ENCODE measurements around the gene POLD4. TPM values are rescaled to one million over a fixed set of nuclear protein-coding genes. Genes with fewer than 3 reads are reported as not detected.

Gene POLD4
- total and polyA plus RNA-seq, 4 donors = 18.8 to 246 (median 86.0) TPM

DNA sequence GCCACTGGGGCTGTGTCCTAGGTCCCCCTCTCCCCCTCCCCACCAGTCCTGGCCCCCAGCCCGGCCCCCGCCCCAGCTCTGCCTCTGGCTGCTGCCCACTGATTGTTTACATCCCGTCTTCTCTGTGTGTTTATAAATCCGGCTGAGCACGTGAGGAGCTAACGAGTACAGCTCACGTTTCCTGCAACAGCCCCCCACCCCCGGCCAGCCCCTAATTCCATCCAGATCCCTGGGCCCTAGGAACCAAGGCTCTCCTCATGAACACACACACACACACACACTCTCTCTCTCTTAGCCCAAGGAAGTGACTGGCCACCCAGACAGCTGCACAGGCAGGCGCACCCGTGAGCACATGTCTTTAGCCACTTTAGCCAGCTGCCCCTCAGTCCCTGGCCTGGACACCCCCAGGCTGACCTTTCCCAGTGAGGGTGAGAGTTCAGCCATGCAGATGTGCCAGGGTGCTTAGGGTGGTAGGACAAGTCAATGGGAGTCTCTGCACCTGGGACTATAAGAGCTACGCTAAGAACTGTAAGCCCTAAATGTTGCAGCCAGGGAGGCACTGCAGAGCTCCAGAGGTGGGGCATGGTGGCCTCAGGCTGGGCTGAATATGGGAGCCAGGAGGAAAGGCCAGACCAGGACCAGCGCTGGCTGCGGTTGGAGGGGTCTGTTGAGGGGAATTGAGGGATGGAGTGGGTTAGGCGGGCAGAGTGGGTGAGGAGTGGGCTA is 17.2 kb upstream of the POLD4 start:
- Histone ChIP-seq H3K9ac (ENCODE audit: low read depth in 1 of 2, low read length in 2 of 2) (no peak overlapping the region), H3K9me3 (ENCODE audit: control insufficient read depth in 4 of 4, low read length in 3 of 4) (no peaks in the 10 kb centered on the region), H3K36me3 (ENCODE audit: control insufficient read depth in 4 of 4, insufficient read depth in 3 of 4, low read depth in 1 of 4, low read length in 3 of 4) (no peaks in the 10 kb centered on the region), H3K27ac (ENCODE audit: low read depth in 1 of 2, low read length in 2 of 2) (no peak overlapping the region), H3K4me3 (ENCODE audit: low read depth in 1 of 3, low read length in 3 of 3) (no peak overlapping the region), H3K4me1 (ENCODE audit: control insufficient read depth in 4 of 4, insufficient read depth in 4 of 4, low read length in 3 of 4) (peaks cover 8 to 24% (median 10%) of the 10 kb centered on the region in 4 donors), H3K27me3 (ENCODE audit: control insufficient read depth in 4 of 4, insufficient read depth in 4 of 4, low read length in 3 of 4) (no peaks in the 10 kb centered on the region)
- TF ChIP-seq HNF4A (conservative IDR thresholded peaks at IDR 0.05) (no peak), FOXA1 (IDR thresholded peaks at IDR 0.05) (no peak), GABPA (IDR thresholded peaks at IDR 0.05 in 1 of 2, conservative IDR thresholded peaks at IDR 0.05 in 1 of 2) (no peak), FOXA2 (IDR thresholded peaks at IDR 0.05) (no peak), EGR1 (IDR thresholded peaks at IDR 0.05; ENCODE audit: low read depth in 2 of 2) (no peak), RAD21 (IDR thresholded peaks at IDR 0.05) (no peak)
- TF ChIP-seq, protein P1, sequence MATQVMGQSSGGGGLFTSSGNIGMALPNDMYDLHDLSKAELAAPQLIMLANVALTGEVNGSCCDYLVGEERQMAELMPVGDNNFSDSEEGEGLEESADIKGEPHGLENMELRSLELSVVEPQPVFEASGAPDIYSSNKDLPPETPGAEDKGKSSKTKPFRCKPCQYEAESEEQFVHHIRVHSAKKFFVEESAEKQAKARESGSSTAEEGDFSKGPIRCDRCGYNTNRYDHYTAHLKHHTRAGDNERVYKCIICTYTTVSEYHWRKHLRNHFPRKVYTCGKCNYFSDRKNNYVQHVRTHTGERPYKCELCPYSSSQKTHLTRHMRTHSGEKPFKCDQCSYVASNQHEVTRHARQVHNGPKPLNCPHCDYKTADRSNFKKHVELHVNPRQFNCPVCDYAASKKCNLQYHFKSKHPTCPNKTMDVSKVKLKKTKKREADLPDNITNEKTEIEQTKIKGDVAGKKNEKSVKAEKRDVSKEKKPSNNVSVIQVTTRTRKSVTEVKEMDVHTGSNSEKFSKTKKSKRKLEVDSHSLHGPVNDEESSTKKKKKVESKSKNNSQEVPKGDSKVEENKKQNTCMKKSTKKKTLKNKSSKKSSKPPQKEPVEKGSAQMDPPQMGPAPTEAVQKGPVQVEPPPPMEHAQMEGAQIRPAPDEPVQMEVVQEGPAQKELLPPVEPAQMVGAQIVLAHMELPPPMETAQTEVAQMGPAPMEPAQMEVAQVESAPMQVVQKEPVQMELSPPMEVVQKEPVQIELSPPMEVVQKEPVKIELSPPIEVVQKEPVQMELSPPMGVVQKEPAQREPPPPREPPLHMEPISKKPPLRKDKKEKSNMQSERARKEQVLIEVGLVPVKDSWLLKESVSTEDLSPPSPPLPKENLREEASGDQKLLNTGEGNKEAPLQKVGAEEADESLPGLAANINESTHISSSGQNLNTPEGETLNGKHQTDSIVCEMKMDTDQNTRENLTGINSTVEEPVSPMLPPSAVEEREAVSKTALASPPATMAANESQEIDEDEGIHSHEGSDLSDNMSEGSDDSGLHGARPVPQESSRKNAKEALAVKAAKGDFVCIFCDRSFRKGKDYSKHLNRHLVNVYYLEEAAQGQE (IDR thresholded peaks at IDR 0.05) = no peak
- TF ChIP-seq, protein P2, sequence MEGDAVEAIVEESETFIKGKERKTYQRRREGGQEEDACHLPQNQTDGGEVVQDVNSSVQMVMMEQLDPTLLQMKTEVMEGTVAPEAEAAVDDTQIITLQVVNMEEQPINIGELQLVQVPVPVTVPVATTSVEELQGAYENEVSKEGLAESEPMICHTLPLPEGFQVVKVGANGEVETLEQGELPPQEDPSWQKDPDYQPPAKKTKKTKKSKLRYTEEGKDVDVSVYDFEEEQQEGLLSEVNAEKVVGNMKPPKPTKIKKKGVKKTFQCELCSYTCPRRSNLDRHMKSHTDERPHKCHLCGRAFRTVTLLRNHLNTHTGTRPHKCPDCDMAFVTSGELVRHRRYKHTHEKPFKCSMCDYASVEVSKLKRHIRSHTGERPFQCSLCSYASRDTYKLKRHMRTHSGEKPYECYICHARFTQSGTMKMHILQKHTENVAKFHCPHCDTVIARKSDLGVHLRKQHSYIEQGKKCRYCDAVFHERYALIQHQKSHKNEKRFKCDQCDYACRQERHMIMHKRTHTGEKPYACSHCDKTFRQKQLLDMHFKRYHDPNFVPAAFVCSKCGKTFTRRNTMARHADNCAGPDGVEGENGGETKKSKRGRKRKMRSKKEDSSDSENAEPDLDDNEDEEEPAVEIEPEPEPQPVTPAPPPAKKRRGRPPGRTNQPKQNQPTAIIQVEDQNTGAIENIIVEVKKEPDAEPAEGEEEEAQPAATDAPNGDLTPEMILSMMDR (IDR thresholded peaks at IDR 0.05; ENCODE audit: low read depth, low read length, missing input control) = no peak
- TF ChIP-seq, protein P3, sequence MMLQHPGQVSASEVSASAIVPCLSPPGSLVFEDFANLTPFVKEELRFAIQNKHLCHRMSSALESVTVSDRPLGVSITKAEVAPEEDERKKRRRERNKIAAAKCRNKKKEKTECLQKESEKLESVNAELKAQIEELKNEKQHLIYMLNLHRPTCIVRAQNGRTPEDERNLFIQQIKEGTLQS (IDR thresholded peaks at IDR 0.05) = no peak
- 74% methylated on average over 14 of the region's 14 CpGs for WGBS
- no peak for DNase-seq (ENCODE audit: low spot score)

DNA sequence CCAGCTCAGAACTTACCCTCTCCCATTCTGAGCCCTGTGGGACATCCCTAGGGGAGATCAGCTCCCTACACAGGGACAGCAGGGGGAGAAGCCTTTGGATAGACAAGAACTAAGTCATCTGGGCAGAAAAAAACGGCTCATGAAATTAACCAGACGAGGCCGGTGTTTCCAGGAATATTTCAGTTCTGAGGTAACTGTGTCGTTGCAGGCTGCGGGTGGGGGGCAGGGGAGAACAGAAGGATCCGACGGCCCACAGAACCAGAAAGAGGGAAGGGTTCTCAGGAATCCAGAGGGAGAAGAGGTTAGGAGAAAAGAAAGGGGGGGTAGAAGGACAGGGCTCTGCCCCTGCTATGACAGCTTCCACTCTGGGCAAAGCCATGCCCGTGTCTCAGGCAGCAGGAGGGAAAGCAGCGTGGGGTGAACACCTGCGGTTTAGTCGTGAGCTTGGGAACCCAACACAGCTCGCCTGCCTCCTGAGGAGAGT is 16.5 kb upstream of the POLD4 start:
- Histone ChIP-seq H3K4me3 (ENCODE audit: low read depth in 1 of 3, low read length in 3 of 3) (no peak overlapping the region), H3K4me1 (ENCODE audit: control insufficient read depth in 4 of 4, insufficient read depth in 4 of 4, low read length in 3 of 4) (peaks cover 8 to 24% (median 10%) of the 10 kb centered on the region in 4 donors), H3K9me3 (ENCODE audit: control insufficient read depth in 4 of 4, low read length in 3 of 4) (no peaks in the 10 kb centered on the region), H3K27ac (ENCODE audit: low read depth in 1 of 2, low read length in 2 of 2) (no peak overlapping the region), H3K9ac (ENCODE audit: low read depth in 1 of 2, low read length in 2 of 2) (no peak overlapping the region), H3K27me3 (ENCODE audit: control insufficient read depth in 4 of 4, insufficient read depth in 4 of 4, low read length in 3 of 4) (no peaks in the 10 kb centered on the region), H3K36me3 (ENCODE audit: control insufficient read depth in 4 of 4, insufficient read depth in 3 of 4, low read depth in 1 of 4, low read length in 3 of 4) (no peaks in the 10 kb centered on the region)
- TF ChIP-seq YY1 (IDR thresholded peaks at IDR 0.05) (no peak), HNF4A (conservative IDR thresholded peaks at IDR 0.05) (no peak), FOXA1 (IDR thresholded peaks at IDR 0.05) (no peak), SP1 (IDR thresholded peaks at IDR 0.05) (no peak), RXRA (IDR thresholded peaks at IDR 0.05) (no peak), HNF4G (IDR thresholded peaks at IDR 0.05) (no peak), RAD21 (IDR thresholded peaks at IDR 0.05) (no peak)
- TF ChIP-seq, protein P1 (IDR thresholded peaks at IDR 0.05) = no peak
- TF ChIP-seq, protein P4, sequence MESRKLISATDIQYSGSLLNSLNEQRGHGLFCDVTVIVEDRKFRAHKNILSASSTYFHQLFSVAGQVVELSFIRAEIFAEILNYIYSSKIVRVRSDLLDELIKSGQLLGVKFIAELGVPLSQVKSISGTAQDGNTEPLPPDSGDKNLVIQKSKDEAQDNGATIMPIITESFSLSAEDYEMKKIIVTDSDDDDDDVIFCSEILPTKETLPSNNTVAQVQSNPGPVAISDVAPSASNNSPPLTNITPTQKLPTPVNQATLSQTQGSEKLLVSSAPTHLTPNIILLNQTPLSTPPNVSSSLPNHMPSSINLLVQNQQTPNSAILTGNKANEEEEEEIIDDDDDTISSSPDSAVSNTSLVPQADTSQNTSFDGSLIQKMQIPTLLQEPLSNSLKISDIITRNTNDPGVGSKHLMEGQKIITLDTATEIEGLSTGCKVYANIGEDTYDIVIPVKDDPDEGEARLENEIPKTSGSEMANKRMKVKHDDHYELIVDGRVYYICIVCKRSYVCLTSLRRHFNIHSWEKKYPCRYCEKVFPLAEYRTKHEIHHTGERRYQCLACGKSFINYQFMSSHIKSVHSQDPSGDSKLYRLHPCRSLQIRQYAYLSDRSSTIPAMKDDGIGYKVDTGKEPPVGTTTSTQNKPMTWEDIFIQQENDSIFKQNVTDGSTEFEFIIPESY (IDR thresholded peaks at IDR 0.05) = no peak
- TF ChIP-seq, protein P5, sequence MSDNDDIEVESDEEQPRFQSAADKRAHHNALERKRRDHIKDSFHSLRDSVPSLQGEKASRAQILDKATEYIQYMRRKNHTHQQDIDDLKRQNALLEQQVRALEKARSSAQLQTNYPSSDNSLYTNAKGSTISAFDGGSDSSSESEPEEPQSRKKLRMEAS (IDR thresholded peaks at IDR 0.05) = no peak
- no peak for DNase-seq (ENCODE audit: low spot score)
- WGBS = 82% methylated on average over 12 of the region's 12 CpGs
